Liver (tissue), 9 donors: ENCODE measurements around the gene MTFR1L. TPM values are rescaled to one million over a fixed set of nuclear protein-coding genes. Genes with fewer than 3 reads are reported as not detected.
A peak's percentile ranks its signal among the peaks of the same experiment; 100 is the strongest.

Experiments
- DNase-seq: peaks from one replicate; pipeline ENCODE4 v3.0.0-alpha.2; 2017; ENCODE audit warnings: low spot score
- H3K27ac ChIP-seq, 2 donors: one replicate each; pipeline ENCODE4 v1.7.0; 2013; ENCODE audit warnings: inconsistent platforms in 2 of 2, low read length in 2 of 2, control low read depth in 1 of 2, low read depth in 1 of 2, mild to moderate bottlenecking in 1 of 2
- H3K27me3 ChIP-seq, 4 donors: one replicate each; pipeline versions ENCODE4 v1.6.1 to v1.7.0; 2013; ENCODE audit warnings: low read length in 3 of 4, inconsistent platforms in 1 of 4, mild to moderate bottlenecking in 1 of 4, moderate library complexity in 1 of 4; ENCODE audit not compliant: control insufficient read depth in 4 of 4, insufficient read depth in 4 of 4
- H3K36me3 ChIP-seq, 4 donors: one replicate each; pipeline versions ENCODE4 v1.6.1 to v1.7.0; 2013; ENCODE audit warnings: low read length in 3 of 4, mild to moderate bottlenecking in 3 of 4, low read depth in 1 of 4, moderate library complexity in 1 of 4; ENCODE audit not compliant: control insufficient read depth in 4 of 4, insufficient read depth in 3 of 4
- H3K4me1 ChIP-seq, 4 donors: one replicate each; pipeline versions ENCODE4 v1.6.1 to v1.7.0; 2013; ENCODE audit warnings: low read length in 3 of 4, mild to moderate bottlenecking in 3 of 4, moderate library complexity in 1 of 4; ENCODE audit not compliant: control insufficient read depth in 4 of 4, insufficient read depth in 4 of 4
- H3K4me3 ChIP-seq, 3 donors: one replicate each; pipeline versions ENCODE4 v1.6.1 to v1.7.0; 2013; ENCODE audit warnings: low read length in 3 of 3, control low read depth in 1 of 3, low read depth in 1 of 3, mild to moderate bottlenecking in 1 of 3
- H3K9ac ChIP-seq, 2 donors: one replicate each; pipeline ENCODE4 v1.7.0; 2013; ENCODE audit warnings: low read length in 2 of 2, mild to moderate bottlenecking in 2 of 2, moderate library complexity in 2 of 2, control low read depth in 1 of 2, low read depth in 1 of 2
- H3K9me3 ChIP-seq, 4 donors: one replicate each; pipeline versions ENCODE4 v1.6.1 to v1.7.0; 2013; ENCODE audit warnings: low read length in 3 of 4; ENCODE audit not compliant: control insufficient read depth in 4 of 4
- EGR1 ChIP-seq, 2 donors: IDR thresholded peaks; 2 replicates each; pipeline ENCODE4 v1.6.1; 2016 to 2018; ENCODE audit warnings: antibody characterized with exemption in 2 of 2, low read depth in 2 of 2
- FOXA1 ChIP-seq: IDR thresholded peaks from 2 replicates; pipeline ENCODE4 v1.6.1; 2016; ENCODE audit warnings: antibody characterized with exemption
- FOXA2 ChIP-seq: IDR thresholded peaks from 2 replicates; pipeline ENCODE4 v1.6.1; 2016; ENCODE audit warnings: antibody characterized with exemption
- GABPA ChIP-seq, 2 donors: IDR thresholded peaks in 1 of 2; conservative IDR thresholded peaks in 1 of 2; 2 replicates each; pipeline ENCODE4 v1.6.1; 2016; ENCODE audit warnings: antibody characterized with exemption in 2 of 2, mild to moderate bottlenecking in 1 of 2, moderate library complexity in 1 of 2
- HNF4A ChIP-seq, 2 donors: conservative IDR thresholded peaks; 2 replicates each; pipeline ENCODE4 v1.6.1; 2016; ENCODE audit warnings: antibody characterized with exemption in 2 of 2, mild to moderate bottlenecking in 2 of 2
- JUND ChIP-seq, 2 donors: IDR thresholded peaks; 2 replicates each; pipeline ENCODE4 v1.6.1; 2016; ENCODE audit warnings: antibody characterized with exemption in 2 of 2
- NR2F2 ChIP-seq: IDR thresholded peaks from 2 replicates; pipeline ENCODE4 v1.6.1; 2016; ENCODE audit warnings: antibody characterized with exemption
- RAD21 ChIP-seq, 2 donors: IDR thresholded peaks; 2 replicates each; pipeline ENCODE4 v1.6.1; 2016; ENCODE audit warnings: antibody characterized with exemption in 2 of 2, mild to moderate bottlenecking in 2 of 2
- RXRA ChIP-seq, 2 donors: IDR thresholded peaks; 2 replicates each; pipeline ENCODE4 v1.6.1; 2017 to 2018; ENCODE audit warnings: antibody characterized with exemption in 2 of 2, mild to moderate bottlenecking in 1 of 2
- TAF1 ChIP-seq: conservative IDR thresholded peaks from 2 replicates; pipeline ENCODE4 v1.6.1; 2016; ENCODE audit warnings: antibody characterized with exemption, mild to moderate bottlenecking
- YY1 ChIP-seq: IDR thresholded peaks from 2 replicates; pipeline ENCODE4 v1.6.1; 2016; ENCODE audit warnings: antibody characterized with exemption, mild to moderate bottlenecking
- WGBS: extraction: QIAGEN DNeasy Blood & Tissue Kit; methylation state at CpG from one replicate; pipeline ENCODE4 v1.1.7; 2013; 5-methylcytosine and 5-hydroxymethylcytosine counted together
- polyA plus RNA-seq, 2 donors: library from polyadenylated mRNA; stranded (reverse) in 1 of 2; unstranded in 1 of 2; fragments of 200-250 nt in 1 of 2; fragments of >200 nt in 1 of 2; fragmentation: Nextera tagmentation in 1 of 2; extraction: Ambion mirVana in 1 of 2; gene quantifications; one replicate each; pipeline versions ENCODE4 v1.2.1 to v1.2.3, GENCODE V29; 2013 to 2015
- total RNA-seq, 2 donors: library from RNA; depleted of rRNA; stranded (reverse); fragments of >200 nt; gene quantifications; one replicate each; pipeline ENCODE4 v1.2.3, GENCODE V29; 2014
- TF ChIP-seq, protein P1 (sequence below): IDR thresholded peaks from 2 replicates; pipeline ENCODE4 v1.6.1; 2016; ENCODE audit warnings: antibody characterized with exemption
- TF ChIP-seq, protein P2 (sequence below): IDR thresholded peaks from 2 replicates; pipeline ENCODE4 v1.6.1; 2016; ENCODE audit warnings: antibody characterized with exemption
- TF ChIP-seq, protein P3 (sequence below): fragments of 150-350 bp; IDR thresholded peaks from 2 replicates; pipeline ENCODE4 v1.5.1; 2017; ENCODE audit warnings: improper control_type of control experiment, low read depth, low read length; ENCODE audit not compliant: missing input control
- TF ChIP-seq, protein P4 (sequence below): IDR thresholded peaks from 2 replicates; pipeline ENCODE4 v1.6.1; 2016; ENCODE audit warnings: antibody characterized with exemption, mild to moderate bottlenecking
- donor health status: healthy.
- donor health status: healthy.
- donor health status: healthy.
- donor health status: healthy.
- donor health status: healthy.

The MTFR1L gene
- total and polyA plus RNA-seq, 4 donors: 22.5 to 48.4 (median 40.2) TPM

DNA sequence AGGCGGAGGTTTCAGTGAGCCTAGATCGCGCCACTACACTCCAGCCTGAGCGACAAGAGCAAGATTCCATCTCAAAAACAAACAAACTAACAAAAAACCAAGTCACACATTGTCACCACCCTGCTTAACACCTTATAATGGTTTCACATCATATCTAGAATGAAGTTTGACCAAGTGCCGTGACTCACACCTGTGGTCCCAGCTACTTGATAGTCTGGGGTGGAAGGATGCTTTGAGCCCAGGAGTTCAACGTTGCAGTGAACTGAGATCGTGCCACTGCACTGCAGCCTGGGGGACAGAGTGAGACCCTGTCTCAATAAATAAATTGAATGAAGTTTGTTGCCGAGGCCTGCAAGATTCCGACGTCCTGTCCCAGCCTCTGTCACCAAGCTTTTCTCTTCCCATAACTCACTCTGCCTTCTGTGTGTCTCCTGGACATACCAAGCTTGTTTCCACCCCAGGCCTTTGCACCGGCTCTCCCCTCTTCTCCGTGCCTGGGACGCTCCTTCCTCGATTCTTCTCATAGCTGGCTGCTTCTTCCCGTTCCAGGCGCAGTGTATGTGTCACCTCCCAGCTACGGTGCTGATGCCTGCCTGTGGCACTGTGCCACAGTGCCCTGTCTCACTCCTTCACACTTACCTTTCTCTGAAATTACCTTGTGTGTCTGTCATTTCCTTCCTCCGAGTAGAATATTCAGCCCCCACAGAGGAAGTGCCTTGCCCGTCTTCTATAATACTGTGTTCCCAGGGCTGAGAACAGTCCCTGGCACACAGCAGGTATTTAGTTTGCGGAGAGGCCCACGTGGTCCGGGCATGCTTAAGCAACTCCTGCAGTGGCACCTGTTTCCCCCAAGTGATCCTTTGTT, 23.6 kb upstream of the MTFR1L start:
- no peak for DNase-seq
- H3K9me3 ChIP-seq: no peaks in the 10 kb centered on the region
- H3K4me3 ChIP-seq: no peak overlapping the region
- H3K27me3 ChIP-seq: no peaks in the 10 kb centered on the region
- 79% methylated on average over 22 of the region's 22 CpGs for WGBS
- H3K4me1 ChIP-seq: peaks cover 0 to 22% (median 10%) of the 10 kb centered on the region in 4 donors
- no peaks in the 10 kb centered on the region for H3K36me3 ChIP-seq
- TF ChIP-seq NR2F2: no peak
- TF ChIP-seq, protein P1, sequence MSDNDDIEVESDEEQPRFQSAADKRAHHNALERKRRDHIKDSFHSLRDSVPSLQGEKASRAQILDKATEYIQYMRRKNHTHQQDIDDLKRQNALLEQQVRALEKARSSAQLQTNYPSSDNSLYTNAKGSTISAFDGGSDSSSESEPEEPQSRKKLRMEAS: no peak
- no peak for TF ChIP-seq RXRA (IDR thresholded peaks at IDR 0.05)
- no peak for TF ChIP-seq GABPA (IDR thresholded peaks at IDR 0.05 in 1 of 2, conservative IDR thresholded peaks at IDR 0.05 in 1 of 2)
- no peak for TF ChIP-seq YY1
- no peak for TF ChIP-seq FOXA2
- no peak for TF ChIP-seq FOXA1
- TF ChIP-seq HNF4A (conservative IDR thresholded peaks at IDR 0.05): no peak
- no peak for TF ChIP-seq JUND (IDR thresholded peaks at IDR 0.05)
- no peak for TF ChIP-seq EGR1 (IDR thresholded peaks at IDR 0.05; ENCODE audit: low read depth in 2 of 2)
- no peak for TF ChIP-seq RAD21 (IDR thresholded peaks at IDR 0.05)
- TF ChIP-seq TAF1: no peak
- H3K9ac ChIP-seq: peak overlapping the region in 1 of 2 donors; percentile 25
- H3K27ac ChIP-seq: peak overlapping the region in 1 of 2 donors; percentile 27

DNA sequence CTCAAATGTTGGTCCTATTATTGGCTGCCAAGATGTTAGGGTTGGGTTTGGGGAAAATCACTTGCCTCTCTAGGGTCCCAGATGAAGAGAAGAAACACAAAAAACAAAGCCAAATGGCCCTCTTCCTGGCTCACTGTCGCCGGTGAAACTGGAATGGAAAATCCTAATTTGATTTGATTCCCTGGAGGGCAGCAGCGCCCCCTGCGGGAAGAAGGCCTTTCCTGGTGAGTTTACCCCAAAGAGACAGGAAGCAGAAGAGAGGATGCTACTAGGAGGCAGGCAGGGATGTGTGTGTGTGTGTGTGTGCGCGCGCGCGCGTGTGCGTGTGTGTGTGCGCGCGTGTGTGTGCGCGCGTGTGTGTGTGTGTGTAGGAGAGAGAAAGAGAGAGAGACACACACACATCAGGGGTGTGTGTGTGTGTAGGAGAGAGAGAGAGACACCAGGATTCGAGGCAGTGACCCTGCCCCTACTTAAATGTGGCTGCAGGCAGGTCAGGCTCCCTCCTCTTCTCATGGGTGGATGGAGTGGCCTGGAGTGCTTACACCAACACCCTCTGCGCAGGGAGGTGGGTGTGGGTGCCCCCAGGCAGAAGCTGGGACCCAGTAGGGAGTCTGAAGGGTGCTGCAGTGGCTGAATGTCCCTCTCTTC, 22.8 kb upstream of the MTFR1L start:
- peak overlapping the region in 1 of 2 donors; percentile 27 for H3K27ac ChIP-seq
- TF ChIP-seq, protein P2, sequence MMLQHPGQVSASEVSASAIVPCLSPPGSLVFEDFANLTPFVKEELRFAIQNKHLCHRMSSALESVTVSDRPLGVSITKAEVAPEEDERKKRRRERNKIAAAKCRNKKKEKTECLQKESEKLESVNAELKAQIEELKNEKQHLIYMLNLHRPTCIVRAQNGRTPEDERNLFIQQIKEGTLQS: no peak
- TF ChIP-seq HNF4A (conservative IDR thresholded peaks at IDR 0.05) (peak in 1 of 2 donors; percentile 9), NR2F2 (no peak), RAD21 (IDR thresholded peaks at IDR 0.05) (peak; percentile 95 to 96)
- TF ChIP-seq, protein P3, sequence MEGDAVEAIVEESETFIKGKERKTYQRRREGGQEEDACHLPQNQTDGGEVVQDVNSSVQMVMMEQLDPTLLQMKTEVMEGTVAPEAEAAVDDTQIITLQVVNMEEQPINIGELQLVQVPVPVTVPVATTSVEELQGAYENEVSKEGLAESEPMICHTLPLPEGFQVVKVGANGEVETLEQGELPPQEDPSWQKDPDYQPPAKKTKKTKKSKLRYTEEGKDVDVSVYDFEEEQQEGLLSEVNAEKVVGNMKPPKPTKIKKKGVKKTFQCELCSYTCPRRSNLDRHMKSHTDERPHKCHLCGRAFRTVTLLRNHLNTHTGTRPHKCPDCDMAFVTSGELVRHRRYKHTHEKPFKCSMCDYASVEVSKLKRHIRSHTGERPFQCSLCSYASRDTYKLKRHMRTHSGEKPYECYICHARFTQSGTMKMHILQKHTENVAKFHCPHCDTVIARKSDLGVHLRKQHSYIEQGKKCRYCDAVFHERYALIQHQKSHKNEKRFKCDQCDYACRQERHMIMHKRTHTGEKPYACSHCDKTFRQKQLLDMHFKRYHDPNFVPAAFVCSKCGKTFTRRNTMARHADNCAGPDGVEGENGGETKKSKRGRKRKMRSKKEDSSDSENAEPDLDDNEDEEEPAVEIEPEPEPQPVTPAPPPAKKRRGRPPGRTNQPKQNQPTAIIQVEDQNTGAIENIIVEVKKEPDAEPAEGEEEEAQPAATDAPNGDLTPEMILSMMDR: peak; percentile 83
- peak; percentile 84 for DNase-seq
- H3K27me3 ChIP-seq: no peaks in the 10 kb centered on the region
- H3K4me1 ChIP-seq: peaks cover 0 to 22% (median 10%) of the 10 kb centered on the region in 4 donors
- no peaks in the 10 kb centered on the region for H3K9me3 ChIP-seq
- H3K4me3 ChIP-seq: no peak overlapping the region
- WGBS: 4% methylated on average over 19 of the region's 19 CpGs
- no peak overlapping the region for H3K9ac ChIP-seq
- H3K36me3 ChIP-seq: no peaks in the 10 kb centered on the region

DNA sequence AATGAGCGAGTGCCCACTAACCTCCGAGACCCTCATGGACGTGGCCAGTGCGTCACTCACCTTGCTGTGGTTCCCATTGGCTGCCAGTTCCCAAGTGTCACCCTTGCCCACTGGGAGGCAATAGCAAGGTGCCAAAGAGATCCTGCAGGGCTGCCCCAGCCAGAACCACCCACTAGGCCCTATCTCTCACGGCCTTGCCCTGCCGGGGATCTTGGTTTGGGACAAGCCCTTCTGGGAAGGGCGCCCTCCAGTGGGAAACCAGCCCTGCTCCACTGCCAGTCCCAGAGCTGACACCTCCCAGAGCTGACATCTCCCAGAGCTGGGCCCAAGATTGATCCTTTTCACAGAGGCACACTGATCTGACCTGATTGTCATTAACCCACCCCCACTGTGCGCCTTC, 21.8 kb upstream of the MTFR1L start:
- Histone ChIP-seq H3K9ac (no peak overlapping the region), H3K36me3 (no peaks in the 10 kb centered on the region), H3K27ac (no peak overlapping the region), H3K4me3 (no peak overlapping the region), H3K4me1 (peaks cover 0 to 26% (median 11%) of the 10 kb centered on the region in 4 donors), H3K9me3 (no peaks in the 10 kb centered on the region), H3K27me3 (no peaks in the 10 kb centered on the region)
- TF ChIP-seq RAD21 (IDR thresholded peaks at IDR 0.05): peak in 1 of 2 donors; percentile 71
- TF ChIP-seq, protein P4, sequence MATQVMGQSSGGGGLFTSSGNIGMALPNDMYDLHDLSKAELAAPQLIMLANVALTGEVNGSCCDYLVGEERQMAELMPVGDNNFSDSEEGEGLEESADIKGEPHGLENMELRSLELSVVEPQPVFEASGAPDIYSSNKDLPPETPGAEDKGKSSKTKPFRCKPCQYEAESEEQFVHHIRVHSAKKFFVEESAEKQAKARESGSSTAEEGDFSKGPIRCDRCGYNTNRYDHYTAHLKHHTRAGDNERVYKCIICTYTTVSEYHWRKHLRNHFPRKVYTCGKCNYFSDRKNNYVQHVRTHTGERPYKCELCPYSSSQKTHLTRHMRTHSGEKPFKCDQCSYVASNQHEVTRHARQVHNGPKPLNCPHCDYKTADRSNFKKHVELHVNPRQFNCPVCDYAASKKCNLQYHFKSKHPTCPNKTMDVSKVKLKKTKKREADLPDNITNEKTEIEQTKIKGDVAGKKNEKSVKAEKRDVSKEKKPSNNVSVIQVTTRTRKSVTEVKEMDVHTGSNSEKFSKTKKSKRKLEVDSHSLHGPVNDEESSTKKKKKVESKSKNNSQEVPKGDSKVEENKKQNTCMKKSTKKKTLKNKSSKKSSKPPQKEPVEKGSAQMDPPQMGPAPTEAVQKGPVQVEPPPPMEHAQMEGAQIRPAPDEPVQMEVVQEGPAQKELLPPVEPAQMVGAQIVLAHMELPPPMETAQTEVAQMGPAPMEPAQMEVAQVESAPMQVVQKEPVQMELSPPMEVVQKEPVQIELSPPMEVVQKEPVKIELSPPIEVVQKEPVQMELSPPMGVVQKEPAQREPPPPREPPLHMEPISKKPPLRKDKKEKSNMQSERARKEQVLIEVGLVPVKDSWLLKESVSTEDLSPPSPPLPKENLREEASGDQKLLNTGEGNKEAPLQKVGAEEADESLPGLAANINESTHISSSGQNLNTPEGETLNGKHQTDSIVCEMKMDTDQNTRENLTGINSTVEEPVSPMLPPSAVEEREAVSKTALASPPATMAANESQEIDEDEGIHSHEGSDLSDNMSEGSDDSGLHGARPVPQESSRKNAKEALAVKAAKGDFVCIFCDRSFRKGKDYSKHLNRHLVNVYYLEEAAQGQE: no peak
- TF ChIP-seq, protein P3: peak; percentile 30
- DNase-seq: no peak
- 70% methylated on average over 8 of the region's 8 CpGs for WGBS
